ENCODE data around the gene FBH1. TPM values are rescaled to one million over a fixed set of nuclear protein-coding genes. Genes with fewer than 3 reads are reported as not detected.

The FBH1 gene
- total and polyA plus RNA-seq, 12 donors, result 68.9 to 165 (median 106) TPM

DNA sequence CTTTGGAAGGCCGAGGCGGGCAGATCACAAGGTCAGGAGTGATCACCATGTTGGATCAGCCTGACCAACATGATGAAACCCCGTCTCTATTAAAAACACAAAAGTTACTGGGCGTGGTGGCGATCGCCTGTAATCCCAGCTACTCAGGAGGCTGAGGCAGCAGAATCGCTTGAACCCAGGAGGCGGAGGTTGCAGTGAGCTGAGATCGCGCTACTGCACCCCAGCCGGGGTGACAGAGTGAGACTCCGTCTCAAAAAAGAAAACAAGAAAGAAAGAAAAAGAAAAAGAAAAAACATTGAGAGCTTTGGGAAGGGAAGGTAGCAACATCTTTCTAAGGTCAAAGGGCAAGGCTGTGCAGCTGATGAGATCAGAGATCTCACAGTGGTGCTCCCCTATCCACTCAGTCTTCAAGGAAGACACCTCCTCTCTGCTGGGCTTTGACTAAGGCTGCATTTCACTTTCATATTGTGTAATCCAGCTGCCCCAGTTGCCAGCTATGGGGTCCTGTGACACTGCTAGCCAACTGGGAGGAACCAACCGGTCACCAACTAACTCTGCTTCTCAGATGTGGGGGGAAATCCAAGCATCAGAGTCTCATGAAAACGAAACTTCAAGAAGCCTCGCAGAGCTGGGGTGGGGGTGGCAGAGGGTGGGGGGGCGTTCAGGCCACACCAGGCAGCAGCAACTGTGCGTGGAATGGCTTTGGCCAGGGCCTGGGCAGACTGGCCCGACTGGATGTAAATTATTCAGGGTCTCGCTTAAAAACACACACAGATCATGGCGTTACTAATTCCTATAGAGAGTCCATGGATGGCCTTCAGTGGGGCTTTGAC is 85.8 kb downstream of the FBH1 start:
- intact Hi-C loops (cut with DNase I), result no loop called here
- no peak for TF ChIP-seq POLR2A (IDR thresholded peaks at IDR 0.05)
- TF ChIP-seq, protein P1, sequence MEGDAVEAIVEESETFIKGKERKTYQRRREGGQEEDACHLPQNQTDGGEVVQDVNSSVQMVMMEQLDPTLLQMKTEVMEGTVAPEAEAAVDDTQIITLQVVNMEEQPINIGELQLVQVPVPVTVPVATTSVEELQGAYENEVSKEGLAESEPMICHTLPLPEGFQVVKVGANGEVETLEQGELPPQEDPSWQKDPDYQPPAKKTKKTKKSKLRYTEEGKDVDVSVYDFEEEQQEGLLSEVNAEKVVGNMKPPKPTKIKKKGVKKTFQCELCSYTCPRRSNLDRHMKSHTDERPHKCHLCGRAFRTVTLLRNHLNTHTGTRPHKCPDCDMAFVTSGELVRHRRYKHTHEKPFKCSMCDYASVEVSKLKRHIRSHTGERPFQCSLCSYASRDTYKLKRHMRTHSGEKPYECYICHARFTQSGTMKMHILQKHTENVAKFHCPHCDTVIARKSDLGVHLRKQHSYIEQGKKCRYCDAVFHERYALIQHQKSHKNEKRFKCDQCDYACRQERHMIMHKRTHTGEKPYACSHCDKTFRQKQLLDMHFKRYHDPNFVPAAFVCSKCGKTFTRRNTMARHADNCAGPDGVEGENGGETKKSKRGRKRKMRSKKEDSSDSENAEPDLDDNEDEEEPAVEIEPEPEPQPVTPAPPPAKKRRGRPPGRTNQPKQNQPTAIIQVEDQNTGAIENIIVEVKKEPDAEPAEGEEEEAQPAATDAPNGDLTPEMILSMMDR (IDR thresholded peaks at IDR 0.05), result no peak
- peak; percentile 19 to 71 (median 41) for DNase-seq
- 75 to 80% (median 79%) methylated on average over 17 to 20 of the region's 20 CpGs for WGBS, 4 donors
- peak overlapping the region in 4 of 5 donors; percentile 86 to 96 (median 90) for H3K27ac ChIP-seq
- no peaks in the 10 kb centered on the region for H3K9me3 ChIP-seq (replicated peaks in 1 of 3)
- peak overlapping the region in 2 of 4 donors; percentile 80 to 93 for H3K4me3 ChIP-seq
- H3K27me3 ChIP-seq, result no peaks in the 10 kb centered on the region
- H3K4me1 ChIP-seq (replicated peaks in 1 of 2), result peaks cover 5 to 13% of the 10 kb centered on the region in 2 donors
- no peaks in the 10 kb centered on the region for H3K36me3 ChIP-seq (replicated peaks in 1 of 2)

DNA sequence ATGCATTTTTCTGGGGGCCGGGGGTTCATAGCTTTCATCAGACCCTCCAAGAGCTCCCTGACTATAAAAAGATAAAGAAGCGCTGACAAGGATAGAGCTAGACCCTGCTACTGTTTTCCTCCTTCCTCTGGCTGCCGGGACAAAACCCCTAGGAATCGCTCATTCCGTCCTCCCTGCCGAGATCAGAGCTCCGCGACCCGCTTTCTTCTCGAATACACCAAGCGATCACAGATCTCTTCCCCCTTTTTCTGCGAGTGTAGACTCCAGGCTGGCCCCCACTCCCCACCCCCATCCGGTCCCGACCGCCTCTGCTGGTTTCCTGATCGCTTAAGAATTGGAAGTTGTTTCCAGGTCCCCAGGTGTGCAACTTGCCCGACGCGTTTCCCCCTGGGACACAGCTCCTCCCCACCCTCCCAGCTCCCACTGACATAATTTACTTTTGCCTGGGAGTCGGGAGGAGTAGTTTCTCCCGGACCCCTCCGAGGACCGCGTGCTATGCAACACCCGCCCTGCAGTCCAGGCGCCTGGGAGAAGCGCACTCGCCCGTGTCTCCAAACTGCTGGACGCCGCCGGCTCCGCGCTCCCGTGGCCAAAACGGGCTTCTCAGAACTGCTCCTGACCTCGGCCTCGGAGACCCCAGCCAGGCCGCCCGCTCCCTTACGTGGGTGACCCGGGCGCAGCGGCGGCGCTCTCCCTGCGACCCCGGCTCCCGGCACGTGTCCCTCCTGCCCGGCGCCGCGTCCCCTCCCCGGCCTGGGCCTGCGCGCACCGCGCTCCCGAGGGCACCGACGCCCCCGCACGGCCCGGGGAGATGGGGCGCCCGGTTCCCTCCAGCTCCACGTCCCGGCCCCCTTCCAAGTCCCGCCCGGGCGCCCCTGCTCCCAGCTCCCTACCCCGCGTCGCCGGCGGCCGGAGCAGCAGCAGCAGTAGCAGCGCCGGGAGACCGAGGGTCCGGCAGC is 86.7 kb downstream of the FBH1 start:
- DNase-seq, result peak in 6 of 7 donors; percentile 48 to 55 (median 50)
- intact Hi-C loops (cut with DNase I), result no loop called here
- 2 to 5% (median 3%) methylated on average over 24 to 82 of the region's 82 CpGs for WGBS, 4 donors
- Histone ChIP-seq H3K36me3 (replicated peaks in 1 of 2) (no peaks in the 10 kb centered on the region), H3K27ac (peak overlapping the region; percentile 41 to 96 (median 87)), H3K4me3 (peak overlapping the region; percentile 36 to 93 (median 83)), H3K27me3 (no peaks in the 10 kb centered on the region), H3K9me3 (replicated peaks in 1 of 3) (no peaks in the 10 kb centered on the region), H3K4me1 (replicated peaks in 1 of 2) (peaks cover 5 to 13% of the 10 kb centered on the region in 2 donors)
- TF ChIP-seq, protein P1 (IDR thresholded peaks at IDR 0.05), result no peak
- TF ChIP-seq POLR2A (IDR thresholded peaks at IDR 0.05), result no peak

DNA sequence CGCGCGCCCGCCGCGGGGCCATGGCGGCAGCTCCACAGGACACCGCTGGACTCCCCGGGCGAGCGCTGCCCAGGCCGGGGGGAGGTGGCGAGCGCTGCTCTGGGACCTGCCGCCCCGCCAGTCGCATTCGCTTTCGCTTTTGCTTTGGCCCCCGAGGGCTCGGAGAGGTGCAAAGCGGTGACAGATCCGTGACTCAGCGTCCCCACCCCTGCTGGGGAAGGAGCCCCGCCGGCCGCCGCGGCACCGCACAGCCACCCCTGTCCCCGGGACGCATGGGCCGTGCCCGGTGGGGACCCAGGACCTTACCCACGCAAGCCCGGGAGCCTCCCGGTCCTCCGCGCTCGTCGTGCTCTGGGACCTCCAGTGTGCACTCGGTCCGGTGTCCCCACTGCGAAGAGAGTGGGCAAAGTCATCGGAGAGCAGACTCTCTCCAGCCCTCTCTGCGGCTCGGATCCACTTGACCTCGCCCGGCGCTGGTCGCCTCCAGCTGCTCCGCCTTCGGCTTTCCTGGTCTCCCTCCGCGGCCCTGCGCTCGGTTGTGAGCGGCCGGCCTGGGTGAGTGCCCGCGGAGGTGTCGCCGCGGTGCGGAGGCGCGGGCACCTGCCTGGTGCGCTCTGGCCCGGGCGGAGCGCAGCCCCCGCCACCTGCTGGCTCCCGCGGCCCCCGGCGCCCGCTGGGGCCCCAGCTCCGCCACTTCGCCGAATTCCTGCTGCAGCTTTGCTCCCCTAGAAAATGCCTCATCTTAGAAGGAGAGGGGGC is 87.6 kb downstream of the FBH1 start, which contains the start of gene IL15RA:
Gene IL15RA (minus strand): TSS at position 73 of the 759 bp plus-strand sequence. CDS start 51 bp downstream, at position 22.
- Histone ChIP-seq H3K4me3 (peak within 1 kb of the TSS; percentile 41 to 93 (median 83)), H3K36me3 (replicated peaks in 1 of 2) (no peaks in the 10 kb centered on the region), H3K9me3 (replicated peaks in 1 of 3) (no peaks in the 10 kb centered on the region), H3K27me3 (no peaks in the 10 kb centered on the region), H3K4me1 (replicated peaks in 1 of 2) (peaks cover 5 to 6% of the 10 kb centered on the region in 2 donors), H3K27ac (peak within 1 kb of the TSS; percentile 41 to 96 (median 87))
- DNase-seq, result peak; percentile 70 to 87 (median 80)
- WGBS, 4 donors, result 0 to 1% (median 0%) methylated on average over 1 to 80 of the region's 80 CpGs; no CpG with 5 or more reads in 1 of the 4 donors
- TF ChIP-seq, protein P1 (IDR thresholded peaks at IDR 0.05), result peak in 1 of 6 experiments; percentile 30
- TF ChIP-seq POLR2A (IDR thresholded peaks at IDR 0.05), result peak in 1 of 2 donors; percentile 45
- intact Hi-C loops (cut with DNase I), result no loop called here
